Suprapubic skin (tissue), 3 donors: ENCODE data around the gene DMTF1.
"Not testable (repeated sequence)": the region's sequence is repeated elsewhere in the genome, so short reads cannot be mapped to it uniquely, and the experiment has no call there.

Source experiments
- CTCF ChIP-seq, 2 donors: fragments of 200-600 bp in 1 of 2; fragments of 450-650 bp in 1 of 2; sonication (generic) in 1 of 2; IDR thresholded peaks; one replicate each; pipeline ENCODE4 v1.5.1; 2016 to 2019; ENCODE audit warnings: antibody characterized with exemption in 2 of 2, mild to moderate bottlenecking in 1 of 2, moderate library complexity in 1 of 2
- EP300 ChIP-seq: sonication (generic); formaldehyde crosslinking; IDR thresholded peaks from one replicate; pipeline ENCODE4 v1.6.1; 2017; ENCODE audit warnings: antibody characterized with exemption
- POLR2A ChIP-seq, 2 donors: fragments of 450-650 bp; IDR thresholded peaks; one replicate each; pipeline ENCODE4 v1.6.1; 2017; ENCODE audit warnings: antibody characterized with exemption in 2 of 2, mild to moderate bottlenecking in 2 of 2, moderate library complexity in 2 of 2

GRCh38 chr7:87205701-87206100 lies 53.4 kb downstream of the DMTF1 start:
- TF ChIP-seq EP300; POLR2A (IDR thresholded peaks at IDR 0.05); CTCF (IDR thresholded peaks at IDR 0.05): not testable (repeated sequence)
